HG03378 (cell line): Measurements from ENCODE around the gene SMARCE1.

Experiments used
- ATAC-seq: cut with Tn5 transposase; IDR thresholded peaks from one replicate; pipeline ENCODE4 v1.9.1; 2021; ENCODE audit warnings: mild to moderate bottlenecking, moderate library complexity; ENCODE audit not compliant: unreplicated experiment

SMARCE1 gene

DNA sequence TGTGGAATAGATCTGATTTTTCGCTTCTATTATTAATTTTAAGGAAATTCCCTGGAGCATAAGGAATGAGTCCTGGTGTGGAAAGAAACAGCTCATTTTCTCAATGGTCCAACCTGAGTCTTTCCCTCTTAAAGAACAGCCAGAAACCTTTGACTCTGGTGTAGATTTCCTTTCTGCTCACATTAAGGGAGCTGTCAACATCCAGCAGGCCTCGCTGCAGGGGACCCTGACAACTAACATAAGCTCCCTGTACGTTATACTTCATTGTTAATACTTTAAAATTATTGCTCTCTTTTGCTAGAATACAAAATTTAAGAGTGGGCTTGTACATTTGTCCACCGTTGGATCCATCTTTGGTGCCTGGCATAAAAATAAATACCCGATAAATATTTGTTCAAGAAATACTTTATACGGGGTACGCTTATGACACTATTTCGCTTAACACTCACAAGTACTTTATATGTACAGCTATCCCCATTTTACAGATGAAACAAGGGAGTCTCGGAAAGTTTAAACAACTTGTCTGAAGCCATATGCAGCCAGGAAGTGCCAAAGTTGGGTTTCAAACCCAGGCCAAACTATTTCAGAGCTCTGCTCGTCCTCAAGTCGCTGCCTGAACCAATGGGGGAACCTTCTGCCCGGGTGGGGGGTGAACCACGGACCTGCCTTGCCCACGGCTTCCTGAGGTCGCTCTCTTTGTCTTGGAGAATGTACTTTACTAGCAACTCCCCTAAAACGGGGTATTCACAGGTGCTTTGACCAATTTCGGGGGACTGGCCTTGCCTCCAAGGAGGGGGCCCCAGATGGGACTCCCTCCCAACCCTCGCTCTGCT is 611 bp downstream of the SMARCE1 start:
- peak; percentile 47 for ATAC-seq

DNA sequence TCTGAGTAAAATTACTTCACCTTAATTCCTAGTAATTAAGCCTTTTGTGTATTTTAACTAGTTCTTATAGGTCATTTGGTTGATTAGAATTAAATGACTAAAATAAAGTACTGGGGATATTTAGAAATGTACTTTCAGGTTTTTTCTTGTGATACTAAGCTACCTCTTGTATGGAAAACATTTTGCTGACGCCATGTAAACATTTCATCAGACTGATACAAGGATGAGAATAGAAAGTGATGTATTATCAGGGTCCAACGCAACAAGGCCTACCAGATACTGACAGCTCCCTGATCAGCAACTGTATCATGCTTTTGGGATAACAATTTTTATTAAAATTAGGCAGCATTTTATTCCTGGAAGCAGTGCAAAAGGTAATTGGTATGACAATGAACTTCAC is 1.7 kb downstream of the SMARCE1 start:
- ATAC-seq, result no peak

GRCh38 chr17:40645291-40645690 is 2.3 kb downstream of the SMARCE1 start:
- no peak for ATAC-seq

GRCh38 chr17:40637931-40638330 is 9.7 kb downstream of the SMARCE1 start:
- ATAC-seq, result no peak

- no peak for ATAC-seq
Measured at GRCh38 chr17:40633871-40634270, 13.7 kb downstream of the SMARCE1 start.

DNA sequence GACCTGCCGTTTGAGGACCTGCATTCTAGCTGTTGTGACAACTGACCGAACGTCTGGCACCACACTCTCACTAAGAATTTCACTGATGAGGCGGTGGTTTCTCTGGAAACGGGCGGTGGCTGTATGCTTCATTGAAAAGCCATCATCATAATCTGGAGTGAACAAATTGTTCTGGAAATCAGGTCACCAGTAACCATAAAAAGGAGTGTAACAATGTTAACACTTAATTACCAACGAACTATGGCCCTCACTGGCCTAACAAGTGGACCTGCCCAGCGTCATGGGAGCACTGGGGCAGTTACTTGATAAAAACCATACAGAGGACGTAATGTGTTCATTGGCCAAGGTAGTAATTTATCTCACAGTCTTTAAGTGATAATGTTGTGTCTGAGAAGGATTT is 15.4 kb downstream of the SMARCE1 start:
- ATAC-seq, result no peak

- ATAC-seq, result no peak
Measured at GRCh38 chr17:40629842-40630241, 17.8 kb downstream of the SMARCE1 start.

DNA sequence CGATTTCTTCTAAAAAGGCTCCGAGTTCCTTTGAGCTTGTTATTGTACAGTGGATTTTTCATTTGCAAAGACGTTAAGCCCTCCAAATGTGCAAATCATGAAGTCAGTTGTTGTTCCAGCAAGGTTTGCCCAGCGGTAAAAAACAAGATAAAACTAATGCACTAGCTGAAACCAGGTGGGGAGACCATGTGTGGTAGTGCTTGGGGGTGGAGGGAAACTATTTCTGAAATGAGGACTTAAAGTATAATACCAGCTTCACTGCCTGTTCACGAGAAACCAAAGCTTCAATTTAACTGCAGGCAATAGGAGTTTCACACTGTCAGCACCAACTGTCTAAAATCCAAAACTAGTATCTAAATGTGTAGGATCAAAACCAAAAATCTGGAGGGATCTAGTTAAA is 22.3 kb downstream of the SMARCE1 start:
- no peak for ATAC-seq

- ATAC-seq, result no peak
Measured at GRCh38 chr17:40623419-40624210, 24.0 kb downstream of the SMARCE1 start.

DNA sequence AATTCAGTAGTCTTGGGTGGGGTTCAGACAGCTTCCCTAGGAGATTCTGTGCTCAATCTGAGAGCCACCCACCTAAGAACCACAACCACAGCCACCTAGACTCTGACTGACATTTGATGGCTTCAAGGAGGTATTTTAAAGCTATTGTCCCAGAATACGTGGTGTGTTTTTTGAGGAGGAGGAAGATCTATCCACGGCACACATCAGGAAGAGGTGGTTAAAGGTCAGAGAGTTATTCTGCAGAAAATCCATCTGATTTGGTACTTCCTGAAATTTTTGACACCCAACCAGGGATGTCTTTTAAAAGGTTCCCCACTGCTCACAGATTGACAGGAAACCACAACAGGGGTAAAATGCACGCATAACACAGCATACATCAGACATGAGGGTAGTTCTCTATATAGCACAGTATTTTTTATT is 25.1 kb downstream of the SMARCE1 start:
- ATAC-seq, result no peak

GRCh38 chr17:40621578-40621977 is 26.0 kb downstream of the SMARCE1 start:
- no peak for ATAC-seq

- ATAC-seq, result no peak
Measured at GRCh38 chr17:40621019-40621418, 26.6 kb downstream of the SMARCE1 start.

- ATAC-seq, result no peak
Measured at GRCh38 chr17:40618754-40619625, 28.6 kb downstream of the SMARCE1 start.

DNA sequence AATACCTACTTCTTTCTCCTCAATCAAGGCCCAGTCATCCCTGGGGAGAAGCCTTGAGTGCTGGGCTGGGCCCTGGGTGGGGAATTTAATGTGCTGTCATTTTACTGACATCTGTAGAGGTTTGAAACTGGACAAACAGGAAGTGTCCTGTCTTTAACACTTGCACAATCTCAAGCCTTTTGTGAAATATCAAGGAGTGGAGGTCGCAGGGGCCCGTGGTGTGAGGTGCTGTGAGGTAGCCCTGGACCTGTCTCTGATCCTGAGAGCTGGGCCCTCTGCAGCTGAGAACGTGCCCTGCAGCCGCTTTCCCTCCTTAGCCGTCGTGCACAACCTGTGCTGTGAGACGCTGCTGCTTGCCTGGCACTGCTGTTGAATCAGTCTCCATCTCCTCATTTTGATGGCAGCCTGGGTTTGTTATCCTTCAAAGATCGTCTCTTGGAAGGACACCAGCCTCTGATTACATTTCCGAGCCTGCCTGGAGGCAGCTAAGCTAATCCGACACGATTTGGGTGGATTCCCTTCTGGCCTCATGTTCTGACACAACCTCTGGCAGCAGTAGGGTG is 29.9 kb downstream of the SMARCE1 start:
- ATAC-seq, result no peak

- no peak for ATAC-seq
Measured at GRCh38 chr17:40616592-40616991, 31.0 kb downstream of the SMARCE1 start.

GRCh38 chr17:40615841-40616476 is 31.7 kb downstream of the SMARCE1 start:
- ATAC-seq, result no peak

GRCh38 chr17:40615068-40615840 is 32.4 kb downstream of the SMARCE1 start:
- ATAC-seq, result peak; percentile 70

- peak; percentile 8 for ATAC-seq
Measured at GRCh38 chr17:40614431-40615067, 33.1 kb downstream of the SMARCE1 start.
